HG03571 (cell line): Measurements from ENCODE around the gene PTH2.
A peak's percentile ranks its signal among the peaks of the same experiment; 100 is the strongest.
"Not testable (repeated sequence)": the region's sequence is repeated elsewhere in the genome, so short reads cannot be mapped to it uniquely, and the experiment has no call there.

Experiments
- ATAC-seq: cut with Tn5 transposase; IDR thresholded peaks from one replicate; pipeline ENCODE4 v1.9.1; 2021; ENCODE audit not compliant: unreplicated experiment

The PTH2 gene, protein sequence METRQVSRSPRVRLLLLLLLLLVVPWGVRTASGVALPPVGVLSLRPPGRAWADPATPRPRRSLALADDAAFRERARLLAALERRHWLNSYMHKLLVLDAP

DNA sequence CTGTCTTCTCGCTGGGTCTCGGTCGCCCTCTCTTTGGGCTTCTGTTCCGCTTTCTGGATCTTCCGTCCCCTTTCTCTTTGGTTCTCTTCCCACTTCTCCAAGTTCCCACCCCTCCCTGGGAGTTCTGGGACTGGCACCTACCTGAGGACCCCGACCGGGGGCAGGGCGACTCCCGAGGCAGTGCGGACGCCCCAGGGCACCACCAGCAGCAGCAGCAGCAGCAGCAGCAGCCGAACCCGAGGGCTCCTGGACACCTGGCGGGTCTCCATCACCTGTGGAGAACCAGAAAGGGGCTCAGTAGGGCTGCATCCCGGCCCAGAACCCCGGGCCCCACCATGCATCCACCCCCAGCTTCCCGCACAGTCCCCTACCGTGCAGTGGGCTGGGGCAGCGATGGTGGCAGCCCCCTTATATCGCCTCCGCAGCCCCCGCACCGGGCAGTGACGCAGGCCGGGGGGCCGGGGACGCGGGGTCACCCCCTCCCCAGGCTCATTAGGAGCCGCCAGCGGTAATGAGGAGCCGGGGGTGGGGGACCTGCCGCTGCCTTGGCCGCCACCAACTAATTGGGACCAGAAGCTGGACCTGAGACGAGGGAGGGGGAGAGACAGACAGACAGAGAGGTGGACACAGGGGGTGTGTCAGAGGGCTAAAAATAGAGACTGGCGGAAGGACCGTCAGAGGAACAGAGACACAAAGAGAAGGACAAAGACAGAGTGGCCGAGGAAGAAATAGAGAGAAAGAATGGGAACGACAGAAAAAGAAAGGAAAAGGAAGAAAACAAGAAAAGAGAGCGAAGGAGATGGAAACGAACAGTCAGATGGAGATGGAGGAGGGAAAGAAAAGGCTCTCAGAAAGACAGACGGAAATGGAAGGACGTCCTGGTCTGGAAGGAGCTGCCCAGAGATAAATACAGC lies at the start of gene PTH2:
TSS of gene PTH2 (minus strand) at position 371 of the 914 bp plus-strand sequence. CDS start at position 269, 102 bp downstream.
- no peak for ATAC-seq

DNA sequence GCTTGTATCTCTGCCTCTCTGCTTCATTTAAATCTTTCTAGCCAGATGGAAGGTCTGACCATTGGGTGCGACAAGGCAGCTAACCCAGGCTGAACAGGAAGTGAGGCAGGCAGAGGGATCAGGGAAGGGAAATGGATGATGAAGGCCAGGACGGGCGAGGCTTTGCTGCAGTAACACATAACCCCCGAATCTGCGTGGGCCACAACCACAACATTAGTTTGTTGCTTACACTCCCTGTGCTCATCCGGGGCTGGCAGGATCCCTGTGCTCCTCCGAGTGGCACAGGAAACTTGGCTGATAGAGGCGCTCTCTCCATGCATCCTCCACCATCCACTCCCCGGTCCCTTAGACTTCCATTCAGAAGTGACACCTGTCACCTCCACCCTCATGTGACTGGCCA lies 49.7 kb upstream of the PTH2 start:
- ATAC-seq = no peak

DNA sequence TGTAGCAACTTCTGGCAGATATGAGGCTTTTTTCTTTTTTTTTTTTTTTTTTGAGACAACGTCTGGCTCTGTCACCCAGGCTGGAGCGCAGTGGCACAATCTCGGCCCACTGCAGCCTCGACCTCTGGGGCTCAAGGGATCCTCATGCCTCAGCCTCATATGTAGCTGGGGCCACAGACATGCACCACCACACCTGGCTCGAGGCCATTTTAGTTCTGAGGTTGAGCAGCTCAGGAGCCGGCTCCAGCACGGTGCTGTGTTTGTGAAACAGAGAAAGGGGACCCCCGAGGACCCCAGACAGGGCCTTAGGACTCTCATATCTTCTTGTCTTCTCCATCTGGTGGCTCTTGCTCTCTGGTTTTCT lies 47.4 kb upstream of the PTH2 start:
- no peak for ATAC-seq

DNA sequence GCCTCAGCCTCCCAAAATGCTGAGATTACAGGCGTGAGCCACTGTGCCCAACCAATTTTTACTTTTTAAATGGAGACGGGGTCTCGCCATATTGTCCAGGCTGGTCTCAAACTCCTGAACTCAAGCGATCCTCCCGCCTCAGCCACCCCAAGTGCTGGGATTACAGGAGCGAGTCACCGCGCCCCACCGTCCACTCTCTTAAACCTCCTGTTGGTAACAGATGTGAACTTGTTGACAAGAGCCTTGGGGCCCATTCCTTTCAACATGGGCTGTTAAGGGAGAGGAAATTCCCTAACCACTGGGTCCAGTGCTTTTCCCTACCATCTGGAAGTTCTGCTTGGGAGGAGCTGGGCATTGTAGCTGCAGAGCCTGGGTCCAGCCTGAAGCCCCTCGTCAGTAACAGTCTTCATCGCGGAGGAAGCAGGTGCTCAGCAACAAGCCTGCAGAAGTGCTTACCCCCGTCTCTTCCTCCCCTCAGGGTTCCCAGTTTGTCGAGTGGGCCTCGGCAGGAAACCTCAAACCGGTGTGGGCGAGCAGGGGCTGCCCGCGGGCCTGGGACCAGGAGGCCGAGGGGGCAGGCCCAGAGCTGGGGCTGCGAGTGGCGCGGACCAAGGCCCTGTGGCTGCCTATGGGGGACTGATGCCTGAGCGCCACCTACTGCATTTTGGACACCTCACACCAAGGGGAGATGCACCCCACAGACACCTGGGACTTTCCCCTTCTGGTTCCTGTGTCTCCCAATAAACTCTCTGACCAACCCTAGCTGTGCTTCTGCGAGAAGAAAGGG lies 46.8 kb upstream of the PTH2 start:
- no peak for ATAC-seq

DNA sequence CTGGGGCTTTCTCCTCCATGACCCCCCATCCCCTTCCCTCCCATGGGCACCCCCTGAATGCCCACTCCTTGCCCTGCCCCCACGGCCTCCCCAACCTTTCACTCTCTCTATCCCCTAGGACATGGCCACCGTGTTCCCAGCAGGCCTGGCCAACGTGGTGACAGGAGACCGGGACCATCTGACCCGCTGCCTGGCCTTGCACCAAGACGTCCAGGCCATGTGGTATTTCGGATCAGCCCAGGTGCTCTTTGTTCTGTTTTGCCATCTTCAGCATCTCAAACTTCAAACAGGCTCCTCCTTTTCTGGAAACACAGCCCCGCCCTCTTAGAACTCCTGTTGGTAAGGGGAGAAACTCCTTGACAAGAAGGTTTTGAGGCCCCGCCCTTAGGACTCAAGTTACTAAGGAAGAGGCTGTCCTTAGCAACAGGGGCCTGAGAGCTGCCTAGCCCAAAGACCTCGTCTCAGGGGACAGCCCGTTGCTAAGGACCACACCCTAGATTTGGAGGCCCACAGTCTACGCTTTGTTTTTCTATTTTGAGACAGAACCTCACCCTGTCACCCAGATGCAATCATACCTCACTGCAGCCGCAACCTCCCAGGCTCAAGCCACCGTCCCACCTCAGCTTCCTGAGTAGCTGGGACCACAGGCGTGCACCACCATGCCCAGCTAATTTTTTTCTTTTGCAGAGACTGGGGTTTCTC lies 45.7 kb upstream of the PTH2 start:
- peak; percentile 56 for ATAC-seq

DNA sequence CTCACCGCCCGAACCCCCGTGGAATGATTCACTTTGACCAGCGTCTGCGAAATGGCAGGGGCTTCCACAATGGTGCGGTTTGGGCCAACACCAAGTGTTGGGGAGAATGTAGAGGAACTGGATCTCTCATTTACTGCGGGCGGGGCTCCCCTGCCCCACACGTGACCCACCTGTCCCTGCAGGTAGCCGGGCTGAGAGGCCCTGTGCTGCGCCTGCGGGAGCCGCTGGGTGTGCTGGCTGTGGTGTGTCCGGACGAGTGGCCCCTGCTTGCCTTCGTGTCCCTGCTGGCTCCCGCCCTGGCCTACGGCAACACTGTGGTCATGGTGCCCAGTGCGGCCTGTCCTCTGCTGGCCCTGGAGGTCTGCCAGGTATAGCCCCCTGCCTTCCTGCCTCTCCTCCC lies 45.0 kb upstream of the PTH2 start:
- ATAC-seq = no peak

DNA sequence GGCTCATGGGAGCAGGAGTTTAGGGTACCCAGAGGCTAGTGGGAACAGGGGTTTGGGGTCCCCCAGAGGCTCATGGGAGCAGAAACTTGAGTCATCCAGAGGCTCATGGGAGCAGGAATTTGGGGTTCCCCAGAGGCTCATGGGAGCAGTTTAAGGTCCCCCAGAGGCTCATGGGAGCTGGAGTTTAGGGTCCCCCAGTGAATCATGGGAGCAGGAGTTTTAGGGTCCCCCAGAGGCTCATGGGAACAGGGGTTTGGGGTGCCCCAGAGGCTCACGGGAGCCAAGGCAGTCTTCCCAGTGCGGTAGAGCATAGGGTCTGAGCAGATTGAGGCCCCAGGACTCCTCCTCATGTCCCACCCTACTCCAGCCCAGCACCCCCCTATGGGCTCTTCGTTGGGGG lies 42.1 kb upstream of the PTH2 start:
- ATAC-seq = no peak

DNA sequence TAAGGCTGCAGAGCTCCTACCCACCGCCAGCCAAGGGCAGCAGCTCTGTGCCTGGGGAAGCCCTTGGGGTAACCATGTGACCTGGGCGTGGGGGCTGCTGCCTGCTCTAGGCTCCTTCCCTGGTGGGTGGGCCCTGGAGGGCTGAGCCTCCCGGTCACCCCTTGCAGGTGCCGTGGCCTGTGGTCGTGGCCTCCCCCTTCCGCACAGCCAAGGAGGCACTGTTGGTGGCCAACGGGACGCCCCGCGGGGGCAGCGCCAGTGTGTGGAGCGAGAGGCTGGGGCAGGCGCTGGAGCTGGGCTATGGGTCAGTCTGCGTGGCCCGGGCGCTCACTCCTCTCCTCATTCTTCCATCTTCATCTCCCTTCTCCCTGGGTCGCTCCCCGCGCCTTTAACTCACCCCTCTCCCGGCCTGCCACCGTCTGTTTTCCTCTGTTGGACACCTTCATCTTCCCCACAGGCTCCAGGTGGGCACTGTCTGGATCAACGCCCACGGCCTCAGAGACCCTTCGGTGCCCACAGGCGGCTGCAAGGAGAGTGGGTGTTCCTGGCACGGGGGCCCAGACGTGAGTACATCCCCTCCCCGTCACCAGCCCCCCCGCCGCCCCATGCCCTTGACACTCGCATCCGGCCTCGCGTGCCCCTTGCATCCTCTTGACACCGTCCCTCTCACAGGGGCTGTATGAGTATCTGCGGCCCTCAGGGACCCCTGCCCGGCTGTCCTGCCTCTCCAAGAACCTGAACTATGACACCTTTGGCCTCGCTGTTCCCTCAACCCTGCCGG lies 40.9 kb upstream of the PTH2 start:
- no peak for ATAC-seq

DNA sequence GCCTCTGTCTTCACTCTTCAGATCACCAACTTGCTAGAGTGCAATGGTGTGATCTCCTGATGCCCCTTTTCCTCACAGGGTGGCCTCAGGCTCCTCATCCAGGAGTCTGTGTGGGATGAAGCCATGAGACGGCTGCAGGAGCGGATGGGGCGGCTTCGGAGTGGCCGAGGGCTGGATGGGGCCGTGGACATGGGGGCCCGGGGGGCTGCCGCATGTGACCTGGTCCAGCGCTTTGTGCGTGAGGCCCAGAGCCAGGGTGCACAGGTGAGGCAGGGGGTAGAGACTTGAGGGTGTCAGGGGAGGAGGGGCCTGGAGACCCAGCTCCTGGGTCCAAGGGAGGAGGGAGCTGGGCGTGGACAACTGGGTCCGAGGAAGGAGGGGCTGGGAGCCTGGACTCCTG lies 39.3 kb upstream of the PTH2 start:
- no peak for ATAC-seq

DNA sequence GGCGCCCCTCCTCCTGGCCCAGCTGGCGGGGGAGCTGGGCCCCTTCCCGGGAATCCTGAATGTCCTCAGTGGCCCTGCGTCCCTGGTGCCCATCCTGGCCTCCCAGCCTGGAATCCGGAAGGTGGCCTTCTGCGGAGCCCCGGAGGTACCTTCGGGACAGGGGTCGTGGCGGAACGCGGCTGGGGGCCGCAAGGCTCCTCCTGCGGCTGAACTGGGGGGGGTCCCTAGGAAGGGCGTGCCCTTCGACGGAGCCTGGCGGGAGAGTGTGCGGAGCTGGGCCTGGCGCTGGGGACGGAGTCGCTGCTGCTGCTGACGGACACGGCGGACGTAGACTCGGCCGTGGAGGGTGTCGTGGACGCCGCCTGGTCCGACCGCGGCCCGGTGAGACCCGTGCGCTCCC lies 38.4 kb upstream of the PTH2 start:
- no peak for ATAC-seq

DNA sequence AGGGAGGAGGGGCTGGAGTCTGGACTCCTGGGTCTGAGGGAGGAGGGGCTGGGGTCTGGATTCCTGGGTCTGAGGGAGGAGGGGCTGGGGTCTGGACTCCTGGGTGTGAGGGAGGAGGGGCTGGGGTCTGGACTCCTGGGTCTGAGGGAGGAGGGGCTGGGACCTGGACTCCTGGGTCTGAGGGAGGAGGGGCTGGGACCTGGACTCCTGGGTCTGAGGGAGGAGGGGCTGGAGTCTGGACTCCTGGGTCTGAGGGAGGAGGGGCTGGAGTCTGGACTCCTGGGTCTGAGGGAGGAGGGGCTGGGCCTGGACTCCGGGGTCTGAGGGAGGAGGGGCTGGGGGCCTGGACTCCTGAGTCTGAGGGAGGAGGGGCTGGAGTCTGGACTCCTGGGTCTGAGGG lies 37.9 kb upstream of the PTH2 start:
- ATAC-seq = not testable (repeated sequence)

DNA sequence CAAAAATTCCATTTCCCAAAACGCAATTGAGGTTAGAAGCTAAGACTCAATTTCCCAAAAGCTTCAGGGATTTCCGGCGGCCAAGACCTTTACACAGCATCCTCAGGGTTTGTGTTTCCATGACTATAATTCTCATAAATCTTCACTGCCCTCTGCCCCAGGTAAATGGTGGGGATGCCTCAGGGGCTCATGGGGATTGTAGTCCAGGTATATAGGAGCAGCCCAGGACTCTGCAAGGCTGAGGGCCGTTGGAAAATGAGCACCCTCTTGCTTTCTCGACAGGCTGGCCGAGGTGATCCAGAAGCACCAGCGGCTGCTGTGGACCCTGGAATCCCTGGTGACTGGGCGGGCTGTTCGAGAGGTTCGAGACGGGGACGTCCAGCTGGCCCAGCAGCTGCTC lies 36.1 kb upstream of the PTH2 start:
- no peak for ATAC-seq

DNA sequence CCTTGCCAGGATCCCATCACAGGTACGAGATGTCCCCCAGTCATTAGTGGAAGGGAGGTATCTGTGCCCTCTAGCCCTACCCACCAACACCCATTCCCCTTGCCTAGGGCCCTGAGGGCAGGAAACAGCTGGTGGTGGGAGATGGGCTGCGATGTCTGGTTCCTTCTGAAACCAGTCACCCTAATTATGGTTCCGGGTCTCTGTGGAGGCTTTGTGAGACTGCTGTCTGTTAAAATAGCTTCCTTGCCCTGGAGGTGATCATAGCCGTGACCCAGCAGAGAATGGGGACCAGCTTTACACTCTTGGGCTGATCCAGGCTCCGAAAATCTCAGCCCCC lies 35.3 kb upstream of the PTH2 start:
- ATAC-seq = no peak

DNA sequence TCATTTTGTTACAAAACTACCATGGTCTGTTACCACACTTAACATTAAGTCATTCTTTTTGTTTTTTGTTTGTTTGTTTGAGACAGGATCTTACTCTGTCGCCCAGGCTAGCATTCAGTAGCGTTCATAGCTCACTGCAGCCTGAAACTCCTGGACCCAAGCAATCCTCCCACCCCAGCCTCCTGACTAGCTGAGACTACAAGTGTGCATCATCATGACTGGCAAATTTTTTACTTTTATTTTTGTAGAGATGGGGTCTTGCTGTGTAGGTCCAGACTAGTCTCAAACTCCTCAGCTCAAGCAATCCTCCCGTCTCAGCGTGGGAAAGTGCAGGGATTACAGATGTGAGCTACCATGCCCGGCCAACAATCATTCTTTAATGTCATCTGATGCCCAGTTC lies 33.1 kb upstream of the PTH2 start:
- no peak for ATAC-seq

DNA sequence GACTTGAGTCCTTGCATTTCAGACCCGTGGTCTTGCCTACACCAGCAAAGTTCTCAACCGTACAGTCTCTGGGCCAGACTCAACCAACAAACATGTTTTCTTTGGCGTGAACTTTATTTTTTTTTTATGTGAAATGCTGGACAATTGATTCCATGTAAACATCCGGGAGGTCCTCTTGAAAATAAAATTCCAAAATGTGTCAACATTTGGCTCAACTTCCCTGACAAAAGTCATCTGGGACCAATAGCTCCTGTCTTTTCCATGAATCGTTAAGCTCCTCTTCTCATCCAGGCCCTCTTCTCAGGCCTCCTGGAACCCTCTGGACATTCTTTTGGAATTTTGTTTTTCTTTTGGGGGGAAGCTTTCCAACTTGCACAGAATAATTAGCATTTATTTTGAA lies 32.5 kb upstream of the PTH2 start:
- no peak for ATAC-seq

DNA sequence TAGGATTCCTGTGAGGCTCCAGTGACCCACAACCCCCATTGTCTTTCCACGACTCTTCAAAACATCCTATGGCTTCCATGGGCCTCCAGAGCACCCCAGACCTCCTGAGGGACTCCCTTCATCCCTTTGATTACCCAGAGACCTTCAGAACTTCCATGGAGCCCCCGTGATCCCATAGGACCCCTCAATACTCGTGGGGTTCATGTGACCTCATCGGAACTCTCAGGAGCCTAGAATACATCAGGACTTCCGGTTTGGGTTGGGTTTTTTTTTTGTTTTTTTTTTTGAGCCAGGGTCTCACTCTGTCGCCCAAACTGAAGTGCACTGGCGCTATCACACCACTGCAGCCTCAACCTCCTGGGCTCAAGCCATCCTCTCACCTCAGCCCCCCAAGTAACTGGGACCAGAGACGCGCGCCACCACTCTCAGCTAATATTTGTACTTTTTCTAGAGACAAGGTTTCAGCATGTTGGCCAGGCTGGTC lies 30.6 kb upstream of the PTH2 start:
- no peak for ATAC-seq

DNA sequence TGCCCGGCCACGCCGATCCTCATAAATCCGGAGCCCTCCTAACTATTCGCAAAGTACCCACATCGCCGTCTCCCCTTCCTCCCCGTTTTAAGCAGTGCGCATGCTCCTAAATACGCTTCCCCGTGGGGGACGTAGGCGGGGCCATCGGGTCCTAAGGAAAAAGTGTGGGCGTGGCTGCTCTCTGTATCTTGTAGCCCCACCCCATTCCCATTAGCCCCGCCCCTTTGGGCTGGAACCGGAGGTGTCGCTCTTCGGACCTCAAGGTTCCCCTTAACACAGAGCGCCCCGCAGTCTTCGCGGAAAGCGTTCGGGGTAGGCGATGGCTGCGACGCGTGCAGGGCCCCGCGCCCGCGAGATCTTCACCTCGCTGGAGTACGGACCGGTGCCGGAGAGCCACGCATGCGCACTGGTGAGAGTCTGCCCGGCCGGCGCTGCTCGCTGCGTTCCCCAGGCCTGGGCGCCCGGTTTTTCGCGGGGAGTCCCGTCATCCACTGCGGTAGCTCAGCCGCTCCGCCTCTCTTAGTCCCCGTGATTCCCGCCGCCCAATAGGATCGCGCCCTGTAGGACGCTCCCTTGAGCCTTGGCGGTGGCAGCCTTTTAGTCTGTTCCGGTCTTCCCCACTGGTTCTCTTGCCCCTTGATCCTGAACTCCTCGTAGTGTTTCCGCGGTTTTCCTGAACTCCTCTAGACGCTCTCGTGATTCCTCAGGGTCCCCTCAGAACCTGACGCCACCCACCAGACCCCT lies 29.9 kb upstream of the PTH2 start, which contains the start of gene ALDH16A1:
TSS of gene ALDH16A1 (plus strand) at position 213 of the 744 bp plus-strand sequence. CDS start at position 320, 107 bp downstream.
- peak; percentile 63 for ATAC-seq

DNA sequence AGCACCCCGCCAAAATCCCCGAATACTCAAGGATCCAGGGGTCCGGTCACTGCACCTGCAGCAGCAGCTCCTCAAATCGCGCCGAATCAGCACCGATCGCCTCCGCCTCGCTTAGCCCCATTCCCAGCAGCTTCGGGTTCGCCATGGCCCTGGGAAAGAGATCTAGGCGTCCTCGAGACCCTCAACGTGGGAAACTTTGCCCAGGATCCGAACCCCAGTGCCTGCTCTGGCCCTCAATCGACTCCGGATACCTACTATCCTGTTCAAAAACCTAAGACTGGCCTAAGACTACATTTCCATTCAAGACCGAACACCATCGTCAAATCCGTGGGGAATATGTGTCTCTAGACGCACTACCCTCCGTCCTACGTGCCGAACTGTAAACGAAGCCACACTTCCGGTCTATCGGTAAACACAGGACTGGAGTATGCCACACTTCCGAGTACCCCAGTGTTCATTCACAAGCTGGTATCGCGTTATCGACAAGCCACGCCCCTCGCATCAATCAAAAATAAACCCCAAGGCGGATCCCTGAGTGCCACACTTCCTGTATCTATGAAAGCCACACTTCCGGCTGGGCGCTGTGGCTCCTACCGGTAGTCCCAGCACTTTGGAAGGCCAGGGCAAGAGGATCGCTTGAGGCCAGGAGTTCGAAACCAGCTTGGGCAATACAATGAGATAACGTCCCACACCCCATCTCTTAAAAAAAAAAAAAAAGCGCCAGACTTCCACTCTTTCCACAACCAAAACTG lies 28.4 kb upstream of the PTH2 start, which contains the start of gene PIH1D1:
TSS of gene PIH1D1 (minus strand) at position 385 of the 752 bp plus-strand sequence. CDS start at position 145, 240 bp downstream.
- peak; percentile 45 for ATAC-seq

DNA sequence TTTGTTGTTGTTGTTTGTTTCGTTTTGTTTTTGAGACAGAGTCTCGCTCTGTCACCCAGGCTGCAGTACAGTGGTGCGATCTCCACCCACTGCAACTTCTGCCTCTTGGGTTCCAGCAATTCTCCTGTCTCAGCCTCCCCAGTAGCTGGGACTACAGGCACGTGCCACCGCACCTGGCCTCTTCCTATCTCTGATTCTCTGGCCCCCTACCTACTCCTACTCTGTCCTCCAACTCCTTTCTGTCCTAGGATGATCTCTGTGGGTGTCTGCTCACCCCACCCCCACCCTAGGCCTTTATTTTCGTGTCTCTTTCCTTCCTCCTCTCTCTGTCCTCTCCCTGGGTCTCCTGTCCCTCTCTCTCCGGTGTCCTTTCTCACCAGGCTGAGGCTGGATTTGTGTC lies 27.2 kb upstream of the PTH2 start:
- no peak for ATAC-seq
